ENCODE data around the gene NDUFB7. TPM values are rescaled to one million over a fixed set of nuclear protein-coding genes. Genes with fewer than 3 reads are reported as not detected.
"Not testable (repeated sequence)": the region's sequence is repeated elsewhere in the genome, so short reads cannot be mapped to it uniquely, and the experiment has no call there.

Gene NDUFB7
- total and polyA plus RNA-seq, 7 experiments from 2014 or later = 50.6 to 210 (median 70.8) TPM

DNA sequence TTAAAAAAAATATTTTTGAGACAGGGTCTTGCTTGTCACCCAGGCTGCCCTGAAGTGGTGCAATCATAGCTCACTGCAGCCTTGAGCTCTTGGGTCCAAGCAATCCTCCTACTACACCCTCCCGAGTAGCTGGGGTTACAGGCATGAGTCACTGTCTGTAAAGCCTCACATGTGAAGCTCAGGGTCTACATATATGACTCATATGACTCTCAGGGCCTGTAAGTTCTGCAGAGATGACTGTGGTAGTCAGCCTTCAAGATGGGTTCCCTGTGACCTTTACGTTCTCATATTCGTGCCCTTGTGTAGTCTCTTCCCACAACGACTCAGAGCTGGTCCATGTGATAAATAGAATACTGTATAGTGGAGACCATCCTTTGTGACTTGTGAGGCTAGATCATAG, 17.6 kb upstream of the NDUFB7 start:
- not testable (repeated sequence) for DNase-seq

DNA sequence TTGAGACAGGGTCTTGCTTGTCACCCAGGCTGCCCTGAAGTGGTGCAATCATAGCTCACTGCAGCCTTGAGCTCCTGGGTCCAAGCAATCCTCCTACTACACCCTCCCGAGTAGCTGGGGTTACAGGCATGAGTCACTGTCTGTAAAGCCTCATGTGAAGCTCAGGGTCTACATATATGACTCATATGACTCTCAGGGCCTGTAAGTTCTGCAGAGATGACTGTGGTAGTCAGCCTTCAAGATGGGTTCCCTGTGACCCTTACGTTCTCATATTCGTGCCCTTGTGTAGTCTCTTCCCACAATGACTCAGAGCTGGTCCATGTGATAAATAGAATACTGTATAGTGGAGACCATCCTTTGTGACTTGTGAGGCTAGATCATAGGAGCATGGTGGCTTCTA, 13.3 kb upstream of the NDUFB7 start:
- POLR2A ChIA-PET = not testable (repeated sequence)

More for the DNA sequence above, 17.6 kb upstream of the NDUFB7 start:
- intact Hi-C loops (cut with micrococcal nuclease); H3K4me1 ChIP-seq (ENCODE audit: control insufficient read depth in 2 of 2, insufficient read depth in 2 of 2, low read length in 2 of 2); H3K27me3 ChIP-seq (ENCODE audit: control insufficient read depth in 2 of 2, insufficient read depth in 2 of 2, low read length in 2 of 2); H3K36me3 ChIP-seq (ENCODE audit: control insufficient read depth in 2 of 3, insufficient read depth in 3 of 3, low read length in 3 of 3); H3K4me3 ChIP-seq (ENCODE audit: low read length); H3K4me3 Mint-ChIP-seq; H3K4me1 Mint-ChIP-seq; CTCF ChIA-PET; POLR2A ChIA-PET; H3K36me3 Mint-ChIP-seq; H3K27ac ChIP-seq (ENCODE audit: low read depth, low read length); H3K9me3 ChIP-seq (ENCODE audit: control insufficient read depth in 2 of 3, low read length in 3 of 3); H3K27me3 Mint-ChIP-seq; H3K9me3 Mint-ChIP-seq; H3K27ac Mint-ChIP-seq: not testable (repeated sequence)
- peak; percentile 53 for ATAC-seq

DNA sequence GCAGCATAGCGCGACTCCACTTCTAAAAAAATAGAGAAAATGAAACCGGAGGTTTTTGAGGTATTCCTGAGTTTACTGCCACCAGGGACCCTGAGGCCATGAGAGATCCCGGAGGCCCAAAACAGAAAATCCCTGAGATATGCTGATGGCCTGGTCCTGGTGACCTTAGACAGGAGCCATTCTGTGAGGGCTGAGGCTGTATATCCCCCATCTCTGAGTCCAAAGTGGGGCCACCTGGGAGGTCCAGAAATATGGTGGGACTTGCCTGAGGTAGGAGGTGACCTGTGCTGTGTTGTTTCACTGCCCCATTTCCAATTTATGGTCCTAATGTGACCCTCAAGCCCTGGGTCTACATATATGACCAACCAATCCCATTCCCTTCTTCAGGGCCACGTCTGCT, 12.5 kb upstream of the NDUFB7 start:
- ATAC-seq; H3K4me1 ChIP-seq (ENCODE audit: control insufficient read depth in 2 of 2, insufficient read depth in 2 of 2, low read length in 2 of 2); H3K36me3 ChIP-seq (ENCODE audit: control insufficient read depth in 2 of 3, insufficient read depth in 3 of 3, low read length in 3 of 3); H3K9me3 ChIP-seq (ENCODE audit: control insufficient read depth in 2 of 3, low read length in 3 of 3); intact Hi-C loops (cut with micrococcal nuclease); H3K36me3 Mint-ChIP-seq; CTCF ChIA-PET; H3K27ac ChIP-seq (ENCODE audit: low read depth, low read length); H3K27me3 Mint-ChIP-seq; DNase-seq; H3K27me3 ChIP-seq (ENCODE audit: control insufficient read depth in 2 of 2, insufficient read depth in 2 of 2, low read length in 2 of 2); H3K27ac Mint-ChIP-seq; POLR2A ChIA-PET; H3K4me3 ChIP-seq (ENCODE audit: low read length); H3K9me3 Mint-ChIP-seq; H3K4me1 Mint-ChIP-seq: not testable (repeated sequence)
- peak overlapping the region in 1 of 10 donors; percentile 34 for H3K4me3 Mint-ChIP-seq

More for the DNA sequence above, 13.3 kb upstream of the NDUFB7 start:
- ATAC-seq = peak; percentile 86
- H3K9me3 Mint-ChIP-seq; H3K4me3 Mint-ChIP-seq; intact Hi-C loops (cut with micrococcal nuclease); H3K9me3 ChIP-seq (ENCODE audit: control insufficient read depth in 2 of 3, low read length in 3 of 3); H3K4me1 Mint-ChIP-seq; H3K27me3 Mint-ChIP-seq; CTCF ChIA-PET; H3K4me3 ChIP-seq (ENCODE audit: low read length); H3K27ac Mint-ChIP-seq; H3K27me3 ChIP-seq (ENCODE audit: control insufficient read depth in 2 of 2, insufficient read depth in 2 of 2, low read length in 2 of 2); H3K27ac ChIP-seq (ENCODE audit: low read depth, low read length); H3K36me3 ChIP-seq (ENCODE audit: control insufficient read depth in 2 of 3, insufficient read depth in 3 of 3, low read length in 3 of 3); H3K36me3 Mint-ChIP-seq; H3K4me1 ChIP-seq (ENCODE audit: control insufficient read depth in 2 of 2, insufficient read depth in 2 of 2, low read length in 2 of 2): not testable (repeated sequence)
- peak in 1 of 9 donors; percentile 38 for DNase-seq

DNA sequence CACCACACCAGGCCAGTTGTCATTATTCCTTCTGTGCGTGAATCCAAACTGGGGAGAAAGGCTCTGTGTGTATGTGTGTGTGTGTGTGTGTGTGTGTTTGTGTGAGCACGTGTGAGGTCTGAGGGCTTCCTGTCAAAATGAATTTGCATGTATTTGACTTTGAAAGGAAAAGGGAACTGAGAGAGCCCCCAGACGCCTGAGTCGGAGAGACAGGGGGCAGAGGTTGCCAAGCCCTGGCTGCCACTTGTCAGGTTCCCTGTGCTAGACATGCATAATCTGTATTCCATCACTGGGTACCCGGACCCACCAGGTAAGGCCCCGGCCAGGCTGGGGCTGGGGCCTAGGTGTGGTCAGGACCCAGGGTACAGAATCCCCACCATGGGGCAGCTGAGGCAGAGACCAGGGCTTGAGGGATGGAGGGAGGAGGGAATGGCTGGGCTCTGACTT, 11.1 kb upstream of the NDUFB7 start, which contains the start of gene CLEC17A:
Gene CLEC17A, plus strand, starts transcription at position 191 of the 447 bp plus-strand sequence. Its CDS starts 77 bp downstream, at position 268.
- H3K4me1 Mint-ChIP-seq = peaks cover 0 to 2% (median 0%) of the 10 kb centered on the region in 7 donors
- H3K27ac ChIP-seq (ENCODE audit: low read depth, low read length) = no peak within 1 kb of the TSS
- H3K27ac Mint-ChIP-seq = no peak within 1 kb of the TSS
- H3K27me3 ChIP-seq (ENCODE audit: control insufficient read depth in 2 of 2, insufficient read depth in 2 of 2, low read length in 2 of 2) = no peaks in the 10 kb centered on the region
- no peaks in the 10 kb centered on the region for H3K9me3 ChIP-seq (ENCODE audit: control insufficient read depth in 2 of 3, low read length in 3 of 3)
- peaks cover 0 to 2% (median 0%) of the 10 kb centered on the region in 11 donors for H3K9me3 Mint-ChIP-seq
- ChIA-PET CTCF (no interaction called here), POLR2A (no interaction called here)
- no peaks in the 10 kb centered on the region for H3K4me1 ChIP-seq (ENCODE audit: control insufficient read depth in 2 of 2, insufficient read depth in 2 of 2, low read length in 2 of 2)
- no peak within 1 kb of the TSS for H3K4me3 ChIP-seq (ENCODE audit: low read length)
- DNase-seq (no peak), ATAC-seq (peak; percentile 40)
- H3K27me3 Mint-ChIP-seq = no peaks in the 10 kb centered on the region
- H3K36me3 Mint-ChIP-seq = no peaks in the 10 kb centered on the region
- intact Hi-C loops (cut with micrococcal nuclease) = no loop called here
- no peaks in the 10 kb centered on the region for H3K36me3 ChIP-seq (ENCODE audit: control insufficient read depth in 2 of 3, insufficient read depth in 3 of 3, low read length in 3 of 3)
- H3K4me3 Mint-ChIP-seq = no peak within 1 kb of the TSS

DNA sequence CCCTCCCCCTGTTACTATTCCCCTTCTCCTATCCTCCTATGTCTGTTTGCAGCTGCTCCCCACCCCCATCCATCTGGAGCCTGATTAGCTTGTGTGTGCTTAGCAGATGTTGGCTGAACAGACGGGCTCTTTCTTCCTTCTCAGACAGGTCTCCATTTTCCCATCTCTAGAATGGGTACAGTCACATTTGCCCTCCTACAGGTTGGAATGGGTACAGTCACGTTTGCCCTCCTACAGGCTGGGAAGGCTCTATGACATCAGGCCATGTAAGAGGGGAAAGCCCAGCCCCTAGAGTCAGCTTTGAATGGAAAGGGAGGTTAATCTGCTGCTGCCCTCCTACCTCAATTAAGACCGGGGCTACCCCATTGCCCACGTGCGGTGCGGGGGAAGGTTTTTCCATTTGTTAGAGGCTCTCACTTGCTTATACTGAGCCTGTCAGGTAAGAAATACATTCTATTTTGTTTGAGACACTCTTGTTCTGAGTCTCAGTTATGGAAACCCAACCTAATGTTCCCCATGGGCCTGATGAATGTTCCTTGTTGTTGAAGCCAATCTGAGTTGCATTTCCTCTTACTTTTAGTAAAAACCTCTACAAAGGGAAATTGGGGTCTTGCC, 8.9 kb upstream of the NDUFB7 start:
- no peaks in the 10 kb centered on the region for H3K27me3 ChIP-seq (ENCODE audit: control insufficient read depth in 2 of 2, insufficient read depth in 2 of 2, low read length in 2 of 2)
- DNase-seq (peak in 1 of 9 donors; percentile 49), ATAC-seq (no peak)
- no peak overlapping the region for H3K4me3 ChIP-seq (ENCODE audit: low read length)
- peaks cover 0 to 2% (median 0%) of the 10 kb centered on the region in 11 donors for H3K9me3 Mint-ChIP-seq
- H3K27ac Mint-ChIP-seq = no peak overlapping the region
- intact Hi-C loops (cut with micrococcal nuclease) = no loop called here
- no peak overlapping the region for H3K27ac ChIP-seq (ENCODE audit: low read depth, low read length)
- H3K9me3 ChIP-seq (ENCODE audit: control insufficient read depth in 2 of 3, low read length in 3 of 3) = no peaks in the 10 kb centered on the region
- H3K27me3 Mint-ChIP-seq = no peaks in the 10 kb centered on the region
- ChIA-PET CTCF (no interaction called here), POLR2A (interaction anchor here (0.6 kb wide), 1 partner anchor 548 kb away, joined by 4 read pairs; no protein-coding TSS in a partner anchor)
- no peak overlapping the region for H3K4me3 Mint-ChIP-seq
- H3K36me3 Mint-ChIP-seq = no peaks in the 10 kb centered on the region
- no peaks in the 10 kb centered on the region for H3K4me1 ChIP-seq (ENCODE audit: control insufficient read depth in 2 of 2, insufficient read depth in 2 of 2, low read length in 2 of 2)
- no peaks in the 10 kb centered on the region for H3K36me3 ChIP-seq (ENCODE audit: control insufficient read depth in 2 of 3, insufficient read depth in 3 of 3, low read length in 3 of 3)
- H3K4me1 Mint-ChIP-seq = peaks cover 0 to 2% (median 0%) of the 10 kb centered on the region in 7 donors

DNA sequence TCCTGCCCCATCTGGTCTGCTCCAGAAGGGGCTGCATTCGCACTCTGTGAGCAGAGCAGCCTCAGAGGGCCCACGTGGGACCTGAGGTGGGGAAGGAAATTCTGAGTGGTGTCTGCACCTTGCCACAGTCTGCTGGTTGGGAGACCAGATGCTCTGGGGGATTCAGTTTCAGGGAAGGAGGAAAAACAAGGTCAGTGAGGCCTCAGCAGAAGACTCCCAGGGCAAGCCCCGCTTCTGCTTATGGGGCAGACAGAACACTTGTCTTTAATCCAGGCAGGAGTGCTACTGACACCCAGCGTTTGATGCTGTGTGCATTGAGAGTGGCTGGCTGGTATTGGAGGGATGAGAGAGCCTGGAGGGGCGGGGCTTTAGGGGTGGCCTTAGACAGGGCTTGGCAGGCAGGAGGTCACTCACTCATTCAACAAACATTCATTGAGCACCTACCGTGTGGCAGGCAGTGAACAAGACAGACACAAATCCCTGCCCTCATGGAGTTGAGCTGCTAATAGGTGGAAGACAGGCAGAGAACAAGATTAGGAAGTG, 6.1 kb upstream of the NDUFB7 start:
- POLR2A ChIA-PET = no interaction called here
- no peaks in the 10 kb centered on the region for H3K4me1 ChIP-seq (ENCODE audit: control insufficient read depth in 2 of 2, insufficient read depth in 2 of 2, low read length in 2 of 2)
- Mint-ChIP-seq H3K27me3 (no peaks in the 10 kb centered on the region), H3K9me3 (peaks cover 0 to 2% (median 0%) of the 10 kb centered on the region in 11 donors), H3K4me3 (no peak overlapping the region), H3K36me3 (no peaks in the 10 kb centered on the region), H3K4me1 (peaks cover 3 to 9% (median 6%) of the 10 kb centered on the region in 7 donors), H3K27ac (no peak overlapping the region)
- H3K27me3 ChIP-seq (ENCODE audit: control insufficient read depth in 2 of 2, insufficient read depth in 2 of 2, low read length in 2 of 2) = no peaks in the 10 kb centered on the region
- no peak overlapping the region for H3K27ac ChIP-seq (ENCODE audit: low read depth, low read length)
- intact Hi-C loops (cut with micrococcal nuclease) = no loop called here
- ATAC-seq (no peak), DNase-seq (no peak)
- no peaks in the 10 kb centered on the region for H3K36me3 ChIP-seq (ENCODE audit: control insufficient read depth in 2 of 3, insufficient read depth in 3 of 3, low read length in 3 of 3)
- CTCF ChIA-PET = no interaction called here
- no peaks in the 10 kb centered on the region for H3K9me3 ChIP-seq (ENCODE audit: control insufficient read depth in 2 of 3, low read length in 3 of 3)
- H3K4me3 ChIP-seq (ENCODE audit: low read length) = no peak overlapping the region

DNA sequence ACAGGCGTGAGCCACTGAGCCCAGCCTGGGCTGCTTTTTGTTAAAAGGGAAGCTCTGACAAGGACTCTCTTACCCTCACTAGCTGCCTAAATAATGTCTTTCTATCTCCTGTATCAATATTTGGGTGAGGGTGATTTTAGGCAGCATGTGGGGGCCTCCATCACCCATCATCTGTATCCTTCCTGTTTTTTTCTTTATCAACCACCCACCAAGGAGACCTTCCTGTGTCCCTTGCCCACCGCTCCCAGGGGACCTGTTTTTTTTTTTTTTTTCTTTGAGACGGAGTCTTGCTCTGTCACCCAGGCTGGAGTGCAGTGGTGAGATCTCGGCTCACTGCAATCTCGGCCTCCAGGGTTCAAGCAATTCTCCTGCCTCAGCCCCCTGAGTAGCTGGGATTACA, 5.4 kb upstream of the NDUFB7 start:
- no peak for DNase-seq
- no peaks in the 10 kb centered on the region for H3K9me3 Mint-ChIP-seq
- no peak for ATAC-seq
- Histone ChIP-seq H3K4me1 (ENCODE audit: control insufficient read depth in 2 of 2, insufficient read depth in 2 of 2, low read length in 2 of 2) (peaks cover under 1 to 2% of the 10 kb centered on the region in 2 donors), H3K36me3 (ENCODE audit: control insufficient read depth in 2 of 3, insufficient read depth in 3 of 3, low read length in 3 of 3) (no peaks in the 10 kb centered on the region), H3K27me3 (ENCODE audit: control insufficient read depth in 2 of 2, insufficient read depth in 2 of 2, low read length in 2 of 2) (no peaks in the 10 kb centered on the region), H3K4me3 (ENCODE audit: low read length) (no peak overlapping the region), H3K9me3 (ENCODE audit: control insufficient read depth in 2 of 3, low read length in 3 of 3) (no peaks in the 10 kb centered on the region), H3K27ac (ENCODE audit: low read depth, low read length) (no peak overlapping the region)
- H3K27ac Mint-ChIP-seq = no peak overlapping the region
- H3K27me3 Mint-ChIP-seq = no peaks in the 10 kb centered on the region
- H3K4me3 Mint-ChIP-seq = no peak overlapping the region
- intact Hi-C loops (cut with micrococcal nuclease) = no loop called here
- no peaks in the 10 kb centered on the region for H3K36me3 Mint-ChIP-seq
- ChIA-PET CTCF (no interaction called here), POLR2A (interaction anchor here (1.4 kb wide), 1 partner anchor 112 kb away, joined by 3 read pairs; the partner anchor contains the start of gene ZNF333)
- peaks cover 3 to 9% (median 6%) of the 10 kb centered on the region in 7 donors for H3K4me1 Mint-ChIP-seq
